Activated CD8-positive, alpha-beta T cell treated with anti-CD3 and anti-CD28 coated beads for 36 hours (primary cell): ENCODE data around the gene SYT2. TPM values are rescaled to one million over a fixed set of nuclear protein-coding genes. Genes with fewer than 3 reads are reported as not detected.

Experiments
- total RNA-seq, 2 experiments: library from RNA; stranded (reverse); gene quantifications; one replicate each; pipeline ENCODE4 v1.2.3, GENCODE V29; 2021

The SYT2 gene
- total RNA-seq, 2 experiments from 2014 or later = not detected

Other genes starting within 250 kb of the SYT2 start
- gene KDM5B, start 98.0 kb upstream of the SYT2 start, total RNA-seq = 10 to 100 TPM; 54.8 to 60.3 TPM
- gene PCAT6, start 100.5 kb upstream of the SYT2 start, total RNA-seq = 1 to 10 TPM in 1 of 2 experiments, under 1 TPM in 1; 0.94 to 2.4 TPM
- 1 to 10 TPM; 7.0 to 7.1 TPM for gene RABIF, start 178.7 kb upstream of the SYT2 start, total RNA-seq
- 10 to 100 TPM; 38.0 to 43.7 TPM for gene KLHL12, start 216.8 kb upstream of the SYT2 start, total RNA-seq
- gene ADIPOR1, start 247.9 kb upstream of the SYT2 start, total RNA-seq = 10 to 100 TPM; 64.8 to 67.0 TPM